ENCODE data around the gene TGFB1. TPM values are rescaled to one million over a fixed set of nuclear protein-coding genes. Genes with fewer than 3 reads are reported as not detected.
A peak's percentile ranks its signal among the peaks of the same experiment; 100 is the strongest.

The TGFB1 gene
- total and polyA plus RNA-seq, 9 of the 15 experiments (the other 6 are each of a cell fraction or from before 2014, with no cell fraction given) = 0.24 to 159 (median 17.2) TPM

GRCh38 chr19:41310033-41310831, 43.5 kb downstream of the TGFB1 start, which contains the start of gene CCDC97 (continued):
- peak; percentile 54; the same call in 1 of the 2 replicates for TF ChIP-seq THAP12 (CRISPR knock-in tag; IDR thresholded peaks at IDR 0.05)
- TF ChIP-seq TCFL5 (CRISPR knock-in tag; conservative IDR thresholded peaks at IDR 0.05) = no peak
- peak; percentile 84 for TF ChIP-seq TFAP4 (CRISPR knock-in tag; IDR thresholded peaks at IDR 0.05; ENCODE audit: borderline replicate concordance)
- no peak for TF ChIP-seq KLF10 (CRISPR knock-in tag; IDR thresholded peaks at IDR 0.05)
- TF ChIP-seq MYBL2 (IDR thresholded peaks at IDR 0.05; ENCODE audit: low read depth) = peak; percentile 13; the same call in 1 of the 2 replicates
- TF ChIP-seq MYBL2 (CRISPR knock-in tag; IDR thresholded peaks at IDR 0.05; ENCODE audit: borderline replicate concordance) = no peak
- no peak for TF ChIP-seq BRF1 (IDR thresholded peaks at IDR 0.05; ENCODE audit: borderline replicate concordance, extremely low read depth, insufficient read length)
- no peak for TF ChIP-seq KLF16 (IDR thresholded peaks at IDR 0.05)
- TF ChIP-seq ARID3B (CRISPR knock-in tag; IDR thresholded peaks at IDR 0.05; ENCODE audit: borderline replicate concordance) = no peak
- peak; percentile 89; the same call in 1 of the 2 replicates for TF ChIP-seq TRIM25 (IDR thresholded peaks at IDR 0.05; ENCODE audit: borderline replicate concordance)
- no peak; a peak in 1 of 4 replicates for TF ChIP-seq UBTF (IDR thresholded peaks at IDR 0.05; ENCODE audit: borderline replicate concordance in 1 of 2, low read depth in 2 of 2, low read length in 2 of 2)
